Keratinocyte (primary cell): ENCODE measurements around the gene PPARA.

ENCODE experiments used
- CTCF ChIP-seq, 3 experiments: IDR thresholded peaks in 1 of 3; conservative IDR thresholded peaks in 1 of 3; optimal IDR thresholded peaks in 1 of 3; 2 replicates in 2 of 3; 3 replicates in 1 of 3; pipeline versions ENCODE3 to v1.5.1; 2011; ENCODE audit warnings: low read length in 3 of 3, mild to moderate bottlenecking in 3 of 3, moderate library complexity in 2 of 3, control low read depth in 1 of 3, inconsistent platforms in 1 of 3; ENCODE audit not compliant: insufficient read depth in 2 of 3; ENCODE audit errors: extremely low read depth in 1 of 3
- EZH2 ChIP-seq: IDR thresholded peaks from one replicate; pipeline ENCODE4 v1.6.1; 2012; ENCODE audit warnings: inconsistent platforms, mild to moderate bottlenecking, low read length, moderate library complexity

- TF ChIP-seq CTCF (optimal IDR thresholded peaks at IDR 0.05 in 1 of 3, IDR thresholded peaks at IDR 0.05 in 1 of 3, conservative IDR thresholded peaks at IDR 0.05 in 1 of 3; ENCODE audit: extremely low read depth in 1 of 3, insufficient read depth in 2 of 3, low read length in 3 of 3) (no peak), EZH2 (no peak)
Measured at GRCh38 chr22:46198274-46198673, 47.9 kb downstream of the PPARA start.
